ENCODE data around the gene IGSF8.
"Not testable (repeated sequence)": the region's sequence is repeated elsewhere in the genome, so short reads cannot be mapped to it uniquely, and the experiment has no call there.

IGSF8 gene

DNA sequence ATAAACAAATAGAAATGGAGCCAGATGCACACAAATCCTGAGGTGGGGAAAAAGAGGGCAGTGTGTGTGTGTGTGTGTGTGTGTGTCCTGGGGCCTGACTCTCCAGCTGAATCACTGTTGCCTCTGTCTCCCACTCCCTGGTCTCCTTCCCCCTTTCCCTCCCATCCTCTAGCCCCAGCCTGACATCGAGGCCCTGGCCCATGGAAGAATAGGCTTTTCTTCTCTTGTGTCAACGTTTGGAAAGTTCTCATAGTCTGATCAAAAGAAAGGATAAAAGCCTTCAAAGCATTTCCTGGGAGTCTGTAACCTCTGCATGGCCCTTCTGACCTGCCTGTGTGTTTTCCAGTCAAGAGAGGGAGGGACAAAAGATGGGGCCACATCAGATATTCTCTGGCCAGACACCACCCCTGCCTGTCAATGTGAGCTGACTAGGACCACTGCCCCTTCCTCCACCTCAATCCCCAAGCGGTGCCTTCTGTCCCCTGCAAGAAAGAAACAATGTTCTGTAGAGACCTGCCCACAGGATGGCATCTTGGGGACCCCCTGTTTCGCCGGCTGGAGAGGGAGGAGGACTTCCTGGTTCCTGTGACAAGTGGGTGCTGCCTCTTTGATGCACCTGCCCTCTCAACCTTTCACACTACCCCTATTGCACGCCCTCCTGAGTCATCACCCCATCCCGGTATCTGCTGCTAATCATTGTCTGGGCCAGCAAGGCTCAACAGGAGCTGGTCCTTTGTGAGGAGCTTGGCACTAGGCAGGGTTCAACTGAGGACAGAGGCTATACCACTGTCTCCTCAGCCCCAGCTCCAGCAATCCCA is 44.7 kb downstream of the IGSF8 start:
- no peak for DNase-seq (ENCODE audit: low spot score)
- TF ChIP-seq, protein P1, sequence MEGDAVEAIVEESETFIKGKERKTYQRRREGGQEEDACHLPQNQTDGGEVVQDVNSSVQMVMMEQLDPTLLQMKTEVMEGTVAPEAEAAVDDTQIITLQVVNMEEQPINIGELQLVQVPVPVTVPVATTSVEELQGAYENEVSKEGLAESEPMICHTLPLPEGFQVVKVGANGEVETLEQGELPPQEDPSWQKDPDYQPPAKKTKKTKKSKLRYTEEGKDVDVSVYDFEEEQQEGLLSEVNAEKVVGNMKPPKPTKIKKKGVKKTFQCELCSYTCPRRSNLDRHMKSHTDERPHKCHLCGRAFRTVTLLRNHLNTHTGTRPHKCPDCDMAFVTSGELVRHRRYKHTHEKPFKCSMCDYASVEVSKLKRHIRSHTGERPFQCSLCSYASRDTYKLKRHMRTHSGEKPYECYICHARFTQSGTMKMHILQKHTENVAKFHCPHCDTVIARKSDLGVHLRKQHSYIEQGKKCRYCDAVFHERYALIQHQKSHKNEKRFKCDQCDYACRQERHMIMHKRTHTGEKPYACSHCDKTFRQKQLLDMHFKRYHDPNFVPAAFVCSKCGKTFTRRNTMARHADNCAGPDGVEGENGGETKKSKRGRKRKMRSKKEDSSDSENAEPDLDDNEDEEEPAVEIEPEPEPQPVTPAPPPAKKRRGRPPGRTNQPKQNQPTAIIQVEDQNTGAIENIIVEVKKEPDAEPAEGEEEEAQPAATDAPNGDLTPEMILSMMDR (IDR thresholded peaks at IDR 0.05; ENCODE audit: extremely low read depth, insufficient read depth, missing control alignments): no peak
- in situ Hi-C loops (cut with MboI; ENCODE audit: low pct_unique_long_range_greater_than_20kb, low sequenced_read_pairs, unreplicated experiment): no loop called here

DNA sequence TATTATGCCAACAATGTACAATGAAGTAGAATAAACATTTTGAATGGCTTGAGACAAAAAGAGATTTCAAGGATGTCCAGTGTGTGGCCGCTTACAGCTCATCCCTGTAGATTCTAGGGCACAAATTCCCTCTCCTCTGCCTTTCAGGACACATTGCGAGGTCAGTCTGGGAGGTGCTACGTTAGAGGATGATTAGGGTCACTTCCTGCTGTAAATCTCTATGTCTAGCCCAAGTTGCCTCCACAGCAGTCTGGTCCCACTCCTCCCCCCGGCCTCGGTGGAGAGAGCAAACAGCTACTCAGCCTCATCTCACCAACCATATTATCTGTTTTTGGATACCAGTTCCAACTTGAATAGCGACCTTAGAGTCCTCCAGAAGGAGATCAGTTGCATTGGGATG is 45.5 kb downstream of the IGSF8 start:
- DNase-seq (ENCODE audit: low spot score): no peak
- in situ Hi-C loops (cut with MboI; ENCODE audit: low pct_unique_long_range_greater_than_20kb, low sequenced_read_pairs, unreplicated experiment): no loop called here
- TF ChIP-seq, protein P1 (IDR thresholded peaks at IDR 0.05; ENCODE audit: extremely low read depth, insufficient read depth, missing control alignments): no peak

DNA sequence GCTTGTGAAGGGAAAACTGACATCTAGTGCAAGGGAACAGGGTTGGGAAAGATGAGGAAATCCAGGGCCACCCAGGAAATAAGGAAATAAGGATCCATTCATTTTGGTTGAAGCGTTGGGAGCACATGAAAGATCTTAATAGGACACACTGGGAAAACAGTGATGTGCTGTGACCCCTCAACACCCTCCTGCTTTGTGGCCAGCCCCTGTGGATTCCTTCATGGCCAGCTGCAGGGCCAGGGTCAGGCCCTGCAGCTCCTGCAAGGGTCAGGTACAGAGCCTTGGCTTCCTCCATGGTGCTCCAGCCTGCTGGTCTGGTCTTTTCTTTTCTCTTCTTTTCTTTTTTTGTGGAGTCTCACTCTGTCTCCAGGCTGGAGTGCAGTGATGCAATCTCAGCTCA is 47.8 kb downstream of the IGSF8 start:
- TF ChIP-seq, protein P1 (IDR thresholded peaks at IDR 0.05; ENCODE audit: extremely low read depth, insufficient read depth, missing control alignments): no peak
- DNase-seq (ENCODE audit: low spot score): no peak
- in situ Hi-C loops (cut with MboI; ENCODE audit: low pct_unique_long_range_greater_than_20kb, low sequenced_read_pairs, unreplicated experiment): no loop called here

DNA sequence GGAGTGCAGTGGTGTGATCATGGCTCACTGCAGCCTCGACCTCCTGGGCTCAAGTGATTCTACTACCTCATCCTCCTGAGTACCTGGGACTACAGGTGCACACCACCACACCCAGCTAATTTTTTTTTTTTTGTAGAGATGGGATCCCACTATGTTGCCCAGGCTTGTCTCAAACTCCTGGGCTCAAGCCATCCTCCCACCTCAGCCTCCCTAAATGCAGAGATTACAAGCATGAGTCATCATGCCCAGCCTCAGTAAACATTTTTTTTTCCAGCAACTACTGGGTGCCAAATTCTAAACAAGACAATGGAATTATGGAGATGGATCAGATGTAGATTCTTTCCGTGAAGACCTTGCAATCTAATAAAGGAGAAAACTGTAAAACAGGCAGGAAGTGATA is 48.2 kb downstream of the IGSF8 start:
- DNase-seq (ENCODE audit: low spot score); in situ Hi-C loops (cut with MboI; ENCODE audit: low pct_unique_long_range_greater_than_20kb, low sequenced_read_pairs, unreplicated experiment): not testable (repeated sequence)

DNA sequence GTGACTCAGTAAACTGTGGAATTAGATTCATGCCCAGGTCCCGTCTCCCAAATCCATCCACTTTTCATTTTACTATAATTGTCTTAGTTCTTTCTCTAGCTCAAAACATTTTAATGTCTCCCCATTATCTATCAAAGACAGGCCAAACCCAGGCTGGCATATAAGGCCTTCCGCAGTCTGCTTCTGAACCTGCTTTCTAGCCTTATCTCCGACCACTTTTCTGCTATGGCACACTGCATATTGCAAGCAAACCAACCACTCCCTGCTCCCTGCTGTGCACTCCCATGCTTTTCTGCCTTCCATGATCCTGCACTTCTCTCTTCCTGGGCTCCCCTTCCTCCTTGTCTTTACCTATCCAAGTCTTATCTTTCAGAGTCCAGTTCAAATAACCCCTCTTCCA is 49.3 kb downstream of the IGSF8 start:
- in situ Hi-C loops (cut with MboI; ENCODE audit: low pct_unique_long_range_greater_than_20kb, low sequenced_read_pairs, unreplicated experiment): loop anchor here (5.0 kb wide), 1 partner anchor 33 kb away; the partner anchor contains the start of gene KCNJ9
- TF ChIP-seq, protein P1 (IDR thresholded peaks at IDR 0.05; ENCODE audit: extremely low read depth, insufficient read depth, missing control alignments): no peak
- DNase-seq (ENCODE audit: low spot score): no peak

DNA sequence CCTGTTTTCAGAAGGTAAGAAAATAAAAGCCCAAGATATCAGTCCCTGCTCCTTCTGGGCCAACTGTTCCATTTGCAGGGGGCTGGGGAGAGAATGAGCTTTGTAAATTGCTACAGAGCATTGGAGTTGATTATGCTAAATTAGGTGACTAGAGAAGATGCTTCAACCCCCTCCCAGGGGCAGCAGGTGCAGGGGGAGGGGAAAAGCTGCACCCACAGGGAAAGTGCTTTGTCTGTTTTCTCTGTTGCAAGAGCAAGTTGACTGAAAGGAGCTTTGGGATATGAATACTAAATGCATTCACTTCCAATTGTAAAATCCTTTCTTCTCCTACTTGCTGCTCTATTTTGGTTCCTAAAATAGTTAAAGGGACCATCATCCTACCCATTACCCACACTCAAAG is 50.1 kb downstream of the IGSF8 start:
- in situ Hi-C loops (cut with MboI; ENCODE audit: low pct_unique_long_range_greater_than_20kb, low sequenced_read_pairs, unreplicated experiment): loop anchor here (5.0 kb wide), 1 partner anchor 34 kb away; the partner anchor contains the start of gene KCNJ9
- no peak for DNase-seq (ENCODE audit: low spot score)
- TF ChIP-seq, protein P1 (IDR thresholded peaks at IDR 0.05; ENCODE audit: extremely low read depth, insufficient read depth, missing control alignments): no peak

Measured in GM13977 (cell line).